ENCODE measurements around the gene SNX15. TPM values are rescaled to one million over a fixed set of nuclear protein-coding genes. Genes with fewer than 3 reads are reported as not detected.
A peak's percentile ranks its signal among the peaks of the same experiment; 100 is the strongest.

SNX15 gene
- total RNA-seq, 1 experiment from 2014 or later = 16.8 TPM

GRCh38 chr11:65078786-65079342 is 51.6 kb downstream of the SNX15 start:
- DNase-seq (ENCODE audit: extremely low read depth, low read depth) = no peak

DNA sequence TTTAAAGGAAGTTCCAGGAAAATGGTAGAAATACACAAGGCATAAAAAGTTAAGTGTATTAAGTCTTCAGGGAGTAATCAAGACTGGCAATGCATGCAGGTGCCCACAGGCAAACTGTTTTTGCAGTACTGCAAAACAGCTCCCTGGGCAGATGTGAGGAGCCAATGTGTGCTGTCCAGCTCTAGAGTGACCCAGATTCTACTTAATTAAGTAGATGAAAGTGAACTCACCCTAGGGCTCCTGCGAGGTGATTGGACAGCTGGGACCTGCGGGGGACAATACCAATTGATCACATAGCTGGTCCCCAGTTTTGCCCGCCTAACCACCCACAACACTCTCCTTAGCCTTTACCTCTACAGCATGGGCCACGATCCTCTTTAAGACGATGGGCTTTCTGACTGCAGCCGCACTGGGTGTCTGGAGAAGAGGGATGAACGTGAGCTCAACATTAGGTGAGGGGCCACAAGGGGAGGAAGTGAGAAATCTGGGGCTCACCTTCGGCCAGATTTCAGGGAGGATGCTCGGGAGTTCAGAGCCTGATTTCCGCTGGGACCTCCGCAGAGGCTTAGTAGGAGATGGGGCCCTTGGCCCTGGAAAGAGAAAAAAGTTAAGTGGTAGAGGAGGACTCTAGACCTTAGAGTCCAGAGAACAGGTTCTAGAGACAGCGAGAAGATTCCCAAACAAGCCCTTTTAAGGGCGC is 56.0 kb downstream of the SNX15 start:
- no peak for DNase-seq (ENCODE audit: extremely low read depth, low read depth)

DNA sequence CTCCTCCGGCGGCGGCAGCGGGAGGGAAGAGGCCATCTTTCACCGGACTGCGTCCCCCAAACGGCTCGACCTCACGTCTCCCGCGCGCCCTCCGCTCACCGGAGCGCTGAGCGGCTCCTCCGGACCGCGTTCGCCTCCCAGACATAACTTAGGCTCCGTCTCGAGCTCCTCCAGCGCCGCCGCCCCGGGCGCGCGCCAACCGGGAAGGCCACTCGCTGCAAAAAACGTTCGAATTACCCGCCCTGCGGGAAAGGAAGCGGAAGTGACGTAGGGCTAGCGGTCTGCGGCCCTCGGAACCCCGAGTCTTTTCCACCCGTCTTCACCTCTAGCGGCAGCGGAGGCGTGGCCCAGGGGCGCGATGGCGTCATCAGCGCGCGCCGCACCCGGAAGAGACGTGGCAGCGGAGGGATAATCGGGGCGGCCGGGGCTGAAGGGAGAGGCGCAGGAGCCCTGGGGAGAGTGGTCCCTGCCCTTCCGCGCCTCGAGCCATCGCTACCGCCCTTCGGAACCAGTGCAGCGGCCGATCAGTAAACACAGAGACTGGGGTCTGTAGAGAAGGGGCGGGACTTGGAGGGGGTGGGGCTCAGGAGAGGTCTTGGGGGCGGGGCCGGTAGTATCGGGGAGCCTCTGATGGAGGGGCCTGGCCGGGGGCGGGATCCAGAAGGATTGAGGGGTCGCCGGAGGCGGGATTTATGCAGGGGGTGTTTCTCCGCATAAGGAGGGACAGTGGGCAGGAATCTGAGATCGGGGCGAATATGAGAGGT is 56.8 kb downstream of the SNX15 start, which contains the start of the genes CDCA5 and ZFPL1:
Gene CDCA5, minus strand, starts transcription at position 207 of the 764 bp plus-strand sequence. Its CDS starts 62 bp downstream, at position 145.
Gene ZFPL1, plus strand, starts transcription at position 389 of the 764 bp plus-strand sequence. CDS start 477 bp downstream, outside the sequence.
- DNase-seq (ENCODE audit: extremely low read depth, low read depth) = peak; percentile 89

DNA sequence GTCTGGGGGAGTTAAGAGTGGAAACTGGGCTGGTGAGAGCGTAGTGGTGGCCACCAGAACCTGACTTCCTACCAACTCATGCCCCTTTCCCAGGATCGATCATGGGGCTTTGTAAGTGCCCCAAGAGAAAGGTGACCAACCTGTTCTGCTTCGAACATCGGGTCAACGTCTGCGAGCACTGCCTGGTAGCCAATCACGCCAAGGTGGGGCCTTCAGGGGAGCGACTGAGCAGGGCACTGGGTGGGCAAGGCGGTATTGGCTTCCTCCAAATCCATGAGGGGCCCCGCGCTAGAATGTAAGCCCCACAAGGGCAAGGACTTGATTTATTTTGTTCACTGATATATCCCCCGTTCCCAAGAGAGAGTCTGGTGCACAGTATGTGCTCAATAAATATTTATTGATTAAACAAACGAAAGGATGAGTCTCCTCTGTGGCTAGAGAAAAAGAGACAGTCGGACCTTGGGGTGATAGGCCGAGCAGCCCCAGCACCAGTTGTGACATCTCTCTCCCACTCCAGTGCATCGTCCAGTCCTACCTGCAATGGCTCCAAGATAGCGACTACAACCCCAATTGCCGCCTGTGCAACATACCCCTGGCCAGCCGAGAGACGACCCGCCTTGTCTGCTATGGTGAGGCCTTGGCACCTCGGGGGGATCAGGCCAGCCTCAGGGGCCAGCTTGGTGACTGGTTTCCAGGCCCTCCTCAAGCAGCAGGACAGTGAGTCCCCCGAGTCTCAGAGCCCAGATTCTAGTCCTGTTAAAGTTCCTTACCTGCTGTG is 57.5 kb downstream of the SNX15 start:
- no peak for DNase-seq (ENCODE audit: extremely low read depth, low read depth)

- no peak for DNase-seq (ENCODE audit: extremely low read depth, low read depth)
Observed at GRCh38 chr11:65085446-65085845, 58.2 kb downstream of the SNX15 start.

- no peak for DNase-seq (ENCODE audit: extremely low read depth, low read depth)
Observed at GRCh38 chr11:65086809-65087208, 59.6 kb downstream of the SNX15 start.

DNA sequence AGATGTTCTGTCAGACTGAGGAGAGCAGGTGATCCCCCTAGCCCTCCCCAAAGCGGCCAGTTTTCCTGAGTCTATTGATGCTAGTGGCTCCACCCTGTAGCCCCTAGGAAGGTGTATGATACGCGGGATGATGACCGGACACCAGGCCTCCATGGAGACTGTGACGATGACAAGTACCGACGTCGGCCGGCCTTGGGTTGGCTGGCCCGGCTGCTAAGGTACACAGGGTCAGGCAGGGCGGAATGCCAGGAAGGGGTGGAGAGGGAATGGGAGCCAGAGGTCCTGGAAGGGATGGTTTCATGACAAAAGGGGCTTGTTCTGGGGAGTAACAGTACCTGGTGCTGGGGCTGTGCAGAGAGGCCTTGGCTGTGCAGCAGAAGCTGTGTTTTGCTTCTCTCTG is 60.0 kb downstream of the SNX15 start:
- no peak for DNase-seq (ENCODE audit: extremely low read depth, low read depth)

GRCh38 chr11:65087827-65088226 is 60.6 kb downstream of the SNX15 start:
- no peak for DNase-seq (ENCODE audit: extremely low read depth, low read depth)

DNA sequence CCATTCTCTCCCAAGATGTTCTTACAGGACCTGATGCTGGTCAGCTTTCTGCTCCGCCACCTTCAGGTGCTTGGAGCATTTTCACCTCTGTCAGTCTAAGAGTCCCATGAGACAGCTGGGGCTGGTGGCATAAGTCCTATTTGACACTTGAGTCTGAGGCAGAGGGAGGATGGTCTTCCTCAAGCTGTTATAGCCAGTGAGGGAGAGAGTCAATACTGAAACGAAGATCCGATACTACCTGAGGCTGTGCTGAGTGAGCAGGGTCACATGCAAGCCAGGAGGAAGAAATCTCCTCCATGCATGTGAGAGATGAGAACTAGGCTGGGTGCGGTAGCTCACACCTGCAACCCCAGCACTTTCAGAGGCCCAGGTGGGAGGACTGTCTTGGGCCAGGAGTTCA is 62.4 kb downstream of the SNX15 start:
- DNase-seq (ENCODE audit: extremely low read depth, low read depth) = no peak

Small RNAs within 50 kb of the gene (small RNA-seq; reads per million reads assigned to genes)
- gene MIR6879 = 0 reads per million in 2 experiments
- gene SNX15 = 0.02 to 0.59 reads per million in 2 experiments

Other genes starting within 250 kb of the SNX15 start
- gene SF1, start 248.9 kb upstream of the SNX15 start, total RNA-seq (2014; rRNA removed; shearing (Covaris generic)) = 72.2 and 90.0 TPM in 2 replicates
- gene MAP4K2, start 224.2 kb upstream of the SNX15 start, total RNA-seq (2014; rRNA removed; shearing (Covaris generic)) = 7.3 and 12.1 TPM in 2 replicates
- gene MEN1, start 216.9 kb upstream of the SNX15 start, total RNA-seq (2014; rRNA removed; shearing (Covaris generic)) = 11.8 and 14.0 TPM in 2 replicates
- gene CDC42BPG, start 182.8 kb upstream of the SNX15 start, total RNA-seq (2014; rRNA removed; shearing (Covaris generic)) = 0.02 TPM in 1 of 2 replicates, not detected in the other
- 20.5 and 29.1 TPM in 2 replicates for gene EHD1, start 148.8 kb upstream of the SNX15 start, total RNA-seq (2014; rRNA removed; shearing (Covaris generic))
- gene ATG2A, start 110.2 kb upstream of the SNX15 start, total RNA-seq (2014; rRNA removed; shearing (Covaris generic)) = 6.5 and 7.1 TPM in 2 replicates
- gene PPP2R5B, start 102.8 kb upstream of the SNX15 start, total RNA-seq (2014; rRNA removed; shearing (Covaris generic)) = 6.8 and 9.7 TPM in 2 replicates
- not detected in 2 replicates for gene GPHA2, start 91.5 kb upstream of the SNX15 start, total RNA-seq (2014; rRNA removed; shearing (Covaris generic))
- gene MAJIN, start 55.3 kb upstream of the SNX15 start, total RNA-seq (2014; rRNA removed; shearing (Covaris generic)) = 0.63 TPM in 1 of 2 replicates, not detected in the other
- 1.6 TPM in 2 replicates for gene BATF2, start 30.5 kb upstream of the SNX15 start, total RNA-seq (2014; rRNA removed; shearing (Covaris generic))
- gene ARL2, start 13.3 kb upstream of the SNX15 start, total RNA-seq (2014; rRNA removed; shearing (Covaris generic)) = 76.9 and 90.9 TPM in 2 replicates
- 8.6 and 10.1 TPM in 2 replicates for gene SAC3D1, start 13.8 kb downstream of the SNX15 start, total RNA-seq (2014; rRNA removed; shearing (Covaris generic))
- not detected in 2 replicates for gene NAALADL1, start 31.1 kb downstream of the SNX15 start, total RNA-seq (2014; rRNA removed; shearing (Covaris generic))
- gene CDCA5, start 56.6 kb downstream of the SNX15 start, total RNA-seq (2014; rRNA removed; shearing (Covaris generic)) = 20.3 and 25.2 TPM in 2 replicates
- 26.6 and 28.0 TPM in 2 replicates for gene ZFPL1, start 56.8 kb downstream of the SNX15 start, total RNA-seq (2014; rRNA removed; shearing (Covaris generic))
- 50.3 and 60.0 TPM in 2 replicates for gene VPS51, start 68.8 kb downstream of the SNX15 start, total RNA-seq (2014; rRNA removed; shearing (Covaris generic))
- 4.2 and 4.6 TPM in 2 replicates for gene TM7SF2, start 84.4 kb downstream of the SNX15 start, total RNA-seq (2014; rRNA removed; shearing (Covaris generic))
- 10.3 and 12.3 TPM in 2 replicates for gene ZNHIT2, start 90.3 kb downstream of the SNX15 start, total RNA-seq (2014; rRNA removed; shearing (Covaris generic))
- gene FAU, start 94.7 kb downstream of the SNX15 start, total RNA-seq (2014; rRNA removed; shearing (Covaris generic)) = 345 and 467 TPM in 2 replicates
- gene MRPL49, start 94.9 kb downstream of the SNX15 start, total RNA-seq (2014; rRNA removed; shearing (Covaris generic)) = 50.8 and 62.0 TPM in 2 replicates
- gene SYVN1, start 107.1 kb downstream of the SNX15 start, total RNA-seq (2014; rRNA removed; shearing (Covaris generic)) = 12.9 and 15.7 TPM in 2 replicates
- not detected in 2 replicates for gene SPDYC, start 142.8 kb downstream of the SNX15 start, total RNA-seq (2014; rRNA removed; shearing (Covaris generic))
- 42.2 and 46.7 TPM in 2 replicates for gene CAPN1, start 154.5 kb downstream of the SNX15 start, total RNA-seq (2014; rRNA removed; shearing (Covaris generic))
- gene POLA2, start 234.5 kb downstream of the SNX15 start, total RNA-seq (2014; rRNA removed; shearing (Covaris generic)) = 3.4 and 7.0 TPM in 2 replicates